Transverse colon (tissue), 4 donors: Measurements from ENCODE around the gene LIME1. TPM values are rescaled to one million over a fixed set of nuclear protein-coding genes. Genes with fewer than 3 reads are reported as not detected.
A peak's percentile ranks its signal among the peaks of the same experiment; 100 is the strongest.

Experiments
- DNase-seq: peaks from one replicate; pipeline ENCODE4 v3.0.0-alpha.2; 2019
- H3K27ac ChIP-seq, 4 donors: fragments of 200-600 bp; sonication (generic); 2 replicates each; pipeline ENCODE4 v1.5.1; 2016 to 2018; ENCODE audit warnings: inconsistent platforms in 4 of 4
- H3K27me3 ChIP-seq: fragments of 200-600 bp; sonication (generic); 2 replicates; pipeline ENCODE4 v1.5.1; 2017; ENCODE audit warnings: inconsistent platforms
- H3K36me3 ChIP-seq, 4 donors: fragments of 200-600 bp; sonication (generic); 2 replicates each; pipeline ENCODE4 v1.5.1; 2017 to 2019; ENCODE audit warnings: inconsistent platforms in 4 of 4
- H3K4me1 ChIP-seq, 4 donors: fragments of 200-600 bp; sonication (generic); 2 replicates each; pipeline ENCODE4 v1.5.1; 2017 to 2020; ENCODE audit warnings: inconsistent platforms in 4 of 4
- H3K4me3 ChIP-seq, 4 donors: fragments of 200-600 bp; sonication (generic); 1 replicate in 1 of 4; 2 replicates in 3 of 4; pipeline versions ENCODE4 v1.5.1 to v1.6.1; 2017 to 2019; ENCODE audit warnings: inconsistent platforms in 4 of 4
- H3K9me3 ChIP-seq, 2 donors: fragments of 200-600 bp; sonication (generic); 2 replicates each; pipeline ENCODE4 v1.5.1; 2017 to 2019; ENCODE audit warnings: inconsistent platforms in 2 of 2
- CTCF ChIP-seq, 5 experiments: fragments of 200-600 bp in 3 of 5; fragments of 450-650 bp in 2 of 5; sonication (generic) in 3 of 5; IDR thresholded peaks; 1 replicate in 2 of 5; 2 replicates in 3 of 5; pipeline ENCODE4 v1.5.1; 2016 to 2017; ENCODE audit warnings: antibody characterized with exemption in 5 of 5, inconsistent platforms in 3 of 5, mild to moderate bottlenecking in 2 of 5, moderate library complexity in 1 of 5
- EP300 ChIP-seq: sonication (generic); formaldehyde crosslinking; IDR thresholded peaks from one replicate; pipeline ENCODE4 v1.6.1; 2017; ENCODE audit warnings: antibody characterized with exemption, low read depth
- POLR2A ChIP-seq: fragments of 450-650 bp; IDR thresholded peaks from one replicate; pipeline ENCODE4 v1.6.1; 2016; ENCODE audit warnings: antibody characterized with exemption, mild to moderate bottlenecking, moderate library complexity
- POLR2AphosphoS5 ChIP-seq, 3 donors: sonication (generic); formaldehyde crosslinking; IDR thresholded peaks; one replicate each; pipeline ENCODE4 v1.6.1; 2016; ENCODE audit warnings: antibody characterized with exemption in 3 of 3
- WGBS, 2 donors: methylation state at CpG; one replicate each; pipeline ENCODE4 v1.1.5; 2018; ENCODE audit warnings: low coverage in 1 of 2; 5-methylcytosine and 5-hydroxymethylcytosine counted together
- in situ Hi-C, 4 donors: fragments of 200-750 bp; cut with MboI; loops; one replicate each; pipeline versions ENCODE4 v1.15.0 to v1.15.1; 2017; ENCODE audit warnings: low sequenced_read_pairs in 3 of 4, low pct_ligation_motif_present in 1 of 4, low pct_unique_long_range_greater_than_20kb in 1 of 4
- intact Hi-C: fragments of 100-400 bp; cut with DNase I; formaldehyde crosslinking; loops from one replicate; pipeline ENCODE4 v1.15.1; 2023; ENCODE audit warnings: low total_unique reads
- total RNA-seq, 4 donors: library from RNA; depleted of rRNA; stranded (reverse); fragments of >200 nt; gene quantifications; one replicate each; pipeline ENCODE4 v1.1.0, GENCODE V29; 2016

Gene LIME1
- total RNA-seq, 4 donors from 2014 or later, result 24.4 to 91.1 (median 44.0) TPM

- WGBS, 2 donors, result 4% methylated on average over 5 of the region's 29 CpGs; no CpG with 5 or more reads in 1 of the 2 donors
- intact Hi-C loops (no loop called here), in situ Hi-C loops (no loop called here)
- peaks cover 38 to 52% (median 46%) of the 10 kb centered on the region in 4 donors for H3K4me1 ChIP-seq
- peak; percentile 65 to 75 (median 67) for TF ChIP-seq POLR2AphosphoS5 (IDR thresholded peaks at IDR 0.05)
- TF ChIP-seq CTCF (IDR thresholded peaks at IDR 0.05), result peak in 2 of 5 experiments; percentile 7 to 31
- TF ChIP-seq EP300, result no peak
- TF ChIP-seq POLR2A, result peak; percentile 54
- H3K4me3 ChIP-seq, result peak overlapping the region; percentile 9 to 72 (median 53)
- no peaks in the 10 kb centered on the region for H3K27me3 ChIP-seq
- DNase-seq, result peak; percentile 93
- no peaks in the 10 kb centered on the region for H3K36me3 ChIP-seq
- H3K27ac ChIP-seq, result peak overlapping the region; percentile 89 to 98 (median 91)
- no peaks in the 10 kb centered on the region for H3K9me3 ChIP-seq
Observed at GRCh38 chr20:63740627-63741353, 4.3 kb downstream of the LIME1 start.

- H3K27me3 ChIP-seq, result no peaks in the 10 kb centered on the region
- DNase-seq, result no peak
- no peaks in the 10 kb centered on the region for H3K9me3 ChIP-seq
- 64% methylated on average over 3 of the region's 6 CpGs; no CpG with 5 or more reads in 1 of the 2 donors for WGBS, 2 donors
- H3K36me3 ChIP-seq, result no peaks in the 10 kb centered on the region
- in situ Hi-C loops (no loop called here), intact Hi-C loops (no loop called here)
- TF ChIP-seq POLR2AphosphoS5 (IDR thresholded peaks at IDR 0.05), result no peak
- TF ChIP-seq POLR2A, result no peak
- TF ChIP-seq EP300, result no peak
- TF ChIP-seq CTCF (IDR thresholded peaks at IDR 0.05), result no peak
- peak overlapping the region in 2 of 4 donors; percentile 63 to 72 for H3K4me3 ChIP-seq
- peaks cover 33 to 47% (median 43%) of the 10 kb centered on the region in 4 donors for H3K4me1 ChIP-seq
- H3K27ac ChIP-seq, result peak overlapping the region; percentile 89 to 98 (median 91)
Observed at GRCh38 chr20:63741354-63741675, 4.9 kb downstream of the LIME1 start.

GRCh38 chr20:63741676-63742380, 5.4 kb downstream of the LIME1 start:
- H3K4me3 ChIP-seq, result no peak overlapping the region
- no peak for DNase-seq
- H3K27me3 ChIP-seq, result no peaks in the 10 kb centered on the region
- peaks cover 33 to 42% (median 38%) of the 10 kb centered on the region in 4 donors for H3K4me1 ChIP-seq
- H3K9me3 ChIP-seq, result no peaks in the 10 kb centered on the region
- 81% methylated on average over 26 of the region's 30 CpGs; no CpG with 5 or more reads in 1 of the 2 donors for WGBS, 2 donors
- H3K36me3 ChIP-seq, result no peaks in the 10 kb centered on the region
- TF ChIP-seq POLR2A, result no peak
- TF ChIP-seq CTCF (IDR thresholded peaks at IDR 0.05), result no peak
- peak overlapping the region; percentile 89 to 98 (median 91) for H3K27ac ChIP-seq
- in situ Hi-C loops, result no loop called here
- intact Hi-C loops, result no loop called here

GRCh38 chr20:63742381-63743024, 6.0 kb downstream of the LIME1 start:
- WGBS, 2 donors, result 85% methylated on average over 24 of the region's 37 CpGs; no CpG with 5 or more reads in 1 of the 2 donors
- Histone ChIP-seq H3K27ac (no peak overlapping the region), H3K4me1 (peaks cover 27 to 35% (median 32%) of the 10 kb centered on the region in 4 donors), H3K27me3 (no peaks in the 10 kb centered on the region), H3K4me3 (no peak overlapping the region), H3K9me3 (no peaks in the 10 kb centered on the region), H3K36me3 (no peaks in the 10 kb centered on the region)
- intact Hi-C loops (no loop called here), in situ Hi-C loops (no loop called here)
- TF ChIP-seq POLR2A (no peak), POLR2AphosphoS5 (IDR thresholded peaks at IDR 0.05) (no peak), CTCF (IDR thresholded peaks at IDR 0.05) (no peak), EP300 (no peak)
- no peak for DNase-seq
